ENCODE measurements around the gene DYRK1B.
A peak's percentile ranks its signal among the peaks of the same experiment; 100 is the strongest.
"Not testable (repeated sequence)": the region's sequence is repeated elsewhere in the genome, so short reads cannot be mapped to it uniquely, and the experiment has no call there.

The DYRK1B gene

DNA sequence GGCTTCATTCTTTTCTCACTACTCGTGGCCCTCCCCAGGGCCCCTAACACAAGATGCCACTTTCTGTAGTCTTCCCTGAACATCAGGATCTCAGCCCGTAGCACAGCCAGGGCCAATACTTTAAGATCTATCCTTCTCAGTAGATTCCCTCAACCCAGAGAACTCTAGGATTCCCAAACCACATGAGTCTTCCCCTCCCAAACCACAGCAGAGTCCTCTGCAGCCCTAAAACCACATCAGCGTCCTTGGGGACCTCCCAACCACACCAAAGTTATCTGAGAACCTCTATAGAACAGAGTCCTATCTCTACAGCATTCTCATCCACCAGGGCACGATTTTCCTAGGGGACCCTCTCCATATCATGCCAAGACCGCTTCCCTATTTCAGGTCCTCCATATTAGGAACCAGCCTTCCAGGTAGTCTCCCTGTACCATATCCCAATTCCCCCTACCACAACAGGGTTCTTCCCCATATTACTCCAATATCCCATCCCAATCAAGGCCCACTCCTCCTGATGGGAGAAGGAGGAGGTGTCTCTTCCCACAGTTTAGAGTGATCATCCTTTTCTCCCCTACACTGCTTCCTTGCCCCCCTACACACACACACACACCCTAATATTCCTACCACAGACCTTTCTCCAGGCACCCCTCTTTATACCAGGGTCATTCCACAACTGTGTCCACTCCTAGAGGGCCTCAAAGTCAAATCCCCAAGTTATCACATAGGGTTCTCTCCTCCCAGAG lies 1.4 kb downstream of the DYRK1B start:
- DNase-seq (ENCODE audit: low read depth in 2 of 3, low spot score in 2 of 3), result no peak

DNA sequence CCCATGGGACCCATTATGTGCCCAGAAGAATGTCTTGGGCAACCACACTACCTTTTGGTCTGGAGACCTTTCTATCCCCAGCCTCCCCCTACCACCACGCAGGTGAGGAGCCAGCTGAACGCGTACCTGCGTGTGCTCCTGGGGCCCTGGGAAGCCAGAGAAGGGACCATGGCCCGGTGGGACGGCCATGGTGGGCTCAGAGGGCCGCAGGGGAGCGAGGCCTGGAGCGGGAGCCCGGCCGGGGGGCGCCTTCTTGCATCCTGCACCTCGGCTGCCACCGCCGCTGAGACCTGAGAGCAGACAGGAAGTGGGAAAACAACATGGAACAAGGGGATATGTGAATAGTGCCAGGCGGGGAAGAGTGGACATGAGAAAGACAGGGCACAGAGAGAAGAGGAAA lies 2.3 kb downstream of the DYRK1B start:
- no peak for DNase-seq (ENCODE audit: low read depth in 2 of 3, low spot score in 2 of 3)

DNA sequence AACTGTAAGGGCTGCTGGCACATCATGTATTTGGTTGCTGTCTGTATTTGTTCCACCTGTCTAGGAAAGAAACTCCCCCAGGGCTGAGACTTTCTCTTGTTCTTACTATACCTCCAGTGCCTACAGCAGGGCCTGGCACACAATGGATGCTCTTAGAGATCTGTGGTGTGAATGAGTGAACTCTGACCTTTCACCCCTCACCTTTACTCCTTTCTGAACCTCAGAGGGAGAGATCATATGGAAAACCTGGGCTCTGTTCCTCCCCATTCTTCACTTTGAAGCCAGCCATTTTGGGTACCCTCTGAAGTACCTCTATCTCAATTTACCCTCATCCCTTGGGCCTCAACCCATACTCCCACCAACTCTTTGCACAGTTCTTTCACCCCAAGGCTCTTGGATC lies 3.1 kb downstream of the DYRK1B start:
- no peak for DNase-seq (ENCODE audit: low read depth in 2 of 3, low spot score in 2 of 3)

DNA sequence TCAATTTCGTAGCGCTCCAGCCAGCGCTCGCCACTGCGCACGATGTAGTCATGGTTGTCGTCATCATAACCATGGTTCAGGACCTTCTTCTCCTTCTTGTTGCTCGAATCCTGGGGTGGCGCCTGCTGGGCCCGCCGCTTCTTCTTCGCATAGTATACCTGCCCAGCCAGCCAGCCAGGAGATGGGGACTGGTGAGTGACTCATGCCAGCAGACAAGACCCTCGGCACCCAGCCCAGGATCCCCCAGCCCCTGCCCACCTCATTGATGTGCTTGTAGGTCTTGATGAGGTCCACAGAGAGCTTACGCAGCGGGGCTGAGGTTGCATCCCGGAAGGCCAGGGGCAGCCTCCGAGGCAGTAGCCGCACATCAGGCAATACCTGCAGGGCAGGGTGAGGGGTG lies 3.6 kb downstream of the DYRK1B start:
- DNase-seq (ENCODE audit: low read depth in 2 of 3, low spot score in 2 of 3), result no peak

DNA sequence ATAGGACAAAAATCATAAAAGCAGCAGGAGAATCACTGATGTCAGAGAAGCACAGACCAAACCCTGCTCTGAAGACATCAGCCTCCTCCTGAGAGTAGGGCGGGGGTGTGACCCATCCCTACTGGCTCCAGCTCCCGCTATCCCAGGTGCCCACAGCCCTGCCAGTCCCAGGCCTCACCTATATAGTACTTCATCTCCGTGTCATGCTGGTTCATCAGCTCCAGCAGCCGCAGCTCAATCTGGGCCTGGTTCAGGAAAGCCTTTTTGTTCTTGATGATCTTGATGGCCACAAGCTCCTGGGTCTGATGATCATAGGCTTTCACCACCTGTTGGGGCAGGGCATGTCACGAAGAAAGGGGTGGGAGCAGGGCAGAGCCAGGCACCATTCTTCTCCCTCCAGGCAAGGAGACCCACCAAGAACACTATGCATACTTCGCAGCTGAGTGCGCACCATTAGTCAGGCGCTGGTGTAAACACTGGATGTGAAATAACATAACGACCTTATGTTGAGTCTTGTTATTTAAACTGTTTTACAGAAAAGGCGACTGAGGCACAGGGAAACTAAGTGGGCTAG lies 4.2 kb downstream of the DYRK1B start:
- DNase-seq (ENCODE audit: low read depth in 2 of 3, low spot score in 2 of 3), result no peak

DNA sequence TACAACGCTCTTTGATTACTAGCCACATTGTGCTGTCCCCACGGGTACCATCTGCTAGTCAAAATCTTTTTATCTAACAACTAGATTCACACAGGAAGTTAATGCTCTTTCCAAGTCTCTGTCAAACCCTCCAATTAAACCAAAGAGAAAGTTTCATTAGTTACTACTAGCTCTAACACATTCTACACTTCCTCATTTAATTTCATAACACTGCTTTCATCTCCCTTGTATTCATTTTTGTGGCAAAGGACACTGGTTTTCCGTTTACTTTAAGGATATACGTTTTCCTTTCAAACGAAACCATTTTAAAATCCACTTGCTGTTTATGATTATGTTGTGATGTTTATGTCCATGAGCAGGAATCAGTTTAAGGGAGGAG lies 5.3 kb downstream of the DYRK1B start:
- no peak for DNase-seq (ENCODE audit: low read depth in 2 of 3, low spot score in 2 of 3)

DNA sequence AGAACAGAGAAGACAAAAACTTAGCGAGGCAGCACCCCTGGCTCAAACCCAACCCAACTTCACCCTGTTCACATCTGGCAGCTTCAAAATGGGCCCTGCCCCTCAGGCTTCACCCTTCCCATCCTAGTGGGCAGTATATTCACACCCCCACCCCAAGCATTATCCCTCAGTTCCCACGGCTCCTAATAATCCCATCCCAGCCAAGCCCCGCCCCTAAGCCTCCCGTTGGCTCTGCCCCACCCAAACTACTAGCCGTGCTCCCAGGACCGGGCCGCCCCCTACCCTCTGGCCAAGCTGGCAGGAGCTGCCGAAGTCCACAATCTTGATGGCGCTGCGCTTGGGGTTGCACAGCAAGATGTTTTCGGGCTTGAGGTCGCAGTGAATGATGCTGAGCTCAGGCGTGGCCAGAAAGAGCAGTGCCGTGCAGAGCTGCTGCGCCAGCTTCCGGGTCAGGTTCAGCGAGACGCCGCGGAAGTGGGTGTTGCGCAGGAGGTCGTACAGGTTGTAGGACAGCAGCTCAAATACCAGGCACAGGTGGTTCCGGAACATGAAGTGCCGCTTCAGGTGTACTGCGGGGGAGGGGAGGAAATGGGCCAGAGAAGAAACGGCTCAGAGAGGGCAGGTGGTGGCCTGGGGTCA lies 5.8 kb downstream of the DYRK1B start:
- DNase-seq (ENCODE audit: low read depth in 2 of 3, low spot score in 2 of 3), result no peak

DNA sequence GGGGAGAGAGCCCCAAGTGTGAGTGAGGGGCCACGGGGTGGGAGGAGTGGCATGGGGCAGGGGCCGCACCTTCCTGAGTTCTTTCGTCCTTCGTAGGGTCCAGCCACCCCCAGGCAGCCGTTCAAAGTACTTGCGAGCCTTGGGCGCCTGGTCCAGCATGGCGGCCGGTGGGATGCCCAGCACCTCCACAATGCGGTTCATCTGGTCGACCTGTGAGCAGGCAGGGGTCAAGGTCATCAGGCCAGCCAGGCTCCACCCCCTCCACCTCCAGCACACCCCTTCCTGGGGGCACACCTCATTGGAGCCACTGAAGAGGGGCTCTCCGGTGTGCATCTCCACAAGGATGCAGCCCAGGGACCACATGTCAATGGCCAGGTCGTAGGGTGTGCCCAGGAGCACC lies 6.7 kb downstream of the DYRK1B start:
- no peak for DNase-seq (ENCODE audit: low read depth in 2 of 3, low spot score in 2 of 3)

DNA sequence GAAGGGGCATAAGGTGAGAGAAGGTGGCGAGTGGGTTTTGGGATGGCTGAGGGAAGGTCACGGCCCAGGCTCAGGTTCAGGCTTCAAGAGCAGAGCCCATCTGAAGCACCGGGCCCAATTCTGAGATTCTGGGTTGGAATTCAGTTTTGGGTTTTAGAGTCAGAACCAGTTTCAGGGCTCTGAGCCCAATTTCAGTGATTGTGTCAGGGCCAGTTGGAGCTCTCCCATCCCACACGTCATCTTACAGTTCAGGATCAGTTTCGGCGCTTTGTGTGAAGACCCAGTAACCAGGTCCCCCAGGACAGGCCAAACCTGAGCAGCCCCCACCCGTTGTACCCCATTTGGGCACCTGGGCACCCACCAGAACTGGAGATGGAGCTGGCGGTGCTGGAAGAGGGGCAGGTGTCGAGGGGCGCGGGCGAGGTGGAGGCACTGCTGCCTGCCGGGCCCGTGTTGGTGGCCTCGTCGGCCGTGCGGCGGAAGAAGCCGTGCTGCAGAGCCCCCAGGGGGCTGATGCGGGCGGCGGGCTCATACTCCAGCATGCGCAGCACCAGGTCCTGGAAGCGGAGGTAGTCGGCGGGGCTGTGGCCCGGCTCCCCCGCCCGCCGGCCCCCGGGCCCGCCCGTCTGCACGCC lies 7.5 kb downstream of the DYRK1B start:
- no peak for DNase-seq (ENCODE audit: low read depth in 2 of 3, low spot score in 2 of 3)

DNA sequence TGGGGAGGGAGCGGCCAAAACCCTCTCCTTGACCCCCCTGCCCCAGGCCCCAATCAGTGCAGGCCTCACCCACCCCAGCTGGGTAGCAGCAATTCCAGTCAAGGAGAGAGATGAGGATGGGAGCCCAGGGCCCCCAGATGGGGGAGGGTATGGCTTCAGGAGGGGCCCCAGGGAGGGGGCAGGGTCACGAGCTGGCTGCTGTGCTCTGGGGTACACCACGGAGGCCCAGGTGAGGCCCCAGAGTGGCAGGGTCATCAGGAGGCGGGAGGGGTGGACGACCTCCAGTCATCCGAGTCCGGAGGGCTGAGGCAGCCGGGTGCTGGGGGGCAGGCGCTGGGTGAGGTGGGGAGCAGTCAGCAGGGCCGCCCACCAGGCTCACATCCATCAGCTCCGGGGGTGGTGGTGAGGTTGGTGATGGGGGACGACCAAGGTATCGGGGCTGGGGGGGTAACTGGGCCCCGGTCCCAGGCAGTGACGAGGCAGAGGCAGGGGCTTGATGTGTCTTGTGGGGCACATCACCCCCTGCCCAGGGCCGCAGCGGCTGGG lies 8.4 kb downstream of the DYRK1B start:
- no peak for DNase-seq (ENCODE audit: low read depth in 2 of 3, low spot score in 2 of 3)

DNA sequence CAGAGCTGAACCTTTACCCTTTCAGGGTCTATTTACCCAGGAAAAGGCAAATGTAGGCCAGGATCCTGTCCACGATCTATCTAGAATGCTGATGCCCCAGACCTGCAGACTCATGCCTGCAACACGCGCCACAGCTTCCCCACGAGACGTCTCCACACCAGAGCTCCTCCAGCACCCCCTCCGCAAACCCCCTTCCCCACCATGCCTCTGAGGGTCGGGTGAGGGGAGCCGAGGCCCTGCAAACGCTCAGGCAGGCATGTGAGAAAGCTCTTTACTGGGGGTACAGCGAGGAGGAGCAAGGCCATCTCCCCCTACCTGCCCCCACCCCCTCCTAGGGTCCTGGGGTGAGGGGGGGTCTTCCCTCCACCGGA lies 8.9 kb downstream of the DYRK1B start:
- DNase-seq (ENCODE audit: low read depth in 2 of 3, low spot score in 2 of 3), result no peak

DNA sequence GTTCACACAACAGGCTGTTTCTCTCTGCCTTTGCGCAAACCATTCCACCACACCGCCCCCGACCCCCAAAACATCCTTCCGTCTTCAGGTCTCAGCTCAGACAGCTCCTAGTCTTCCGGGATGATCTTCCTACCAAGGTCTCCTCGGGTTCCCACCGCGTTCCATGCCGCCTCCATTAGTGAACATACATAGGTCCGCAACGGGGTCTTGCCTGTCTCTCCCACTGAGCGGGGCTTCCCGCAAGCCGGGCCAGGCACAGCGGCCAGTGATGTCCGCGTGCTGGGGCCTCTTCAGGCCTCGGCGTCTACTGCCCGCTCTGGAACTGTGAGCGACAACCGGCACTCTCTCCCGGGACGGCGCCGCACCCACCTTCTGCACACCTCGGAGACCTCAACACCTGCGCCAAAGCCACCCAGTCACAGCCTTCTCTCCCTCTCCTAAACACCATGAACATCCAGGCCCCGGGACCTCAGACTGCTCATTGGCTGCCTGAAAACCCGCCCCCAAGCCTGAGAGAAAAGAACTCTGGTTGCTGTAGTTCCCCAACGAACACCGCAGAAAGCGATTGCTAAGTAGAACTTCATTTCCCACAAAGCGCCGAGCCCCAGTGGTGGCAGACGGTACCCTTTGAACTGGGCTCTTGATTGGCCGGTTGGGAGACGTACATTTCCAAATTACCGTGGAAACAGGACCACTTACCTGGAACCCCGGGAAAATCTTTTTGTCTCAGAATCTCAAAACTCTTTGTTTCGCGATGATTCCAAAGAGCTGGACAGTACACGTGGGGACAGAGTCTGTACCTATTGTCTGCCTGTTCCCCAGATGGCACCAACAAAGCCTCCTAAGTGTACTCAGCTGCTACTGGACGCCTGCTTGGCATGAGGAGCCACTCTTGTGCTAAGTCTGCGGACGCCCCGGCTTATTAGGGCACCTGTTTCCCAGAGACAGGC lies 9.5 kb downstream of the DYRK1B start:
- peak; percentile 47 to 69 (median 66) for DNase-seq (ENCODE audit: low read depth in 2 of 3, low spot score in 2 of 3)

DNA sequence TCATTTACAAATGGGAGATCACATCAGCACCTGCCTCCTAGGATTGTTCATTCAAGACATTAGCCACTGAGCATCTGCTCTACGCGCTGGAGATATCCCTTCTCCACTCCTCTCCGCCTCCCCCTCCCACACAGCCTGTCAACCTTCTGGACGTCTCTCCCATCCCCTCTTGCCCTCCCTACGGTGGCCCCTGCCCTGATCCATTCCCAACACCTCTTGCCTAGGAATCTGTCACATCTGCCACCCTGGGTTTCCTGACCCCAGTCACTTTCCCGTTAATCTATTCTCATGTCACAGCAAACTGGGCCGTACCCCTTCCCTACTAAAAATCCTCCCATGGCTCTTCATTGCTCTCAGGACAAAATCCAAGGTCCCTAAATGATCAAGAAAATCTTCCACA lies 10.3 kb downstream of the DYRK1B start:
- no peak for DNase-seq (ENCODE audit: low read depth in 2 of 3, low spot score in 2 of 3)

DNA sequence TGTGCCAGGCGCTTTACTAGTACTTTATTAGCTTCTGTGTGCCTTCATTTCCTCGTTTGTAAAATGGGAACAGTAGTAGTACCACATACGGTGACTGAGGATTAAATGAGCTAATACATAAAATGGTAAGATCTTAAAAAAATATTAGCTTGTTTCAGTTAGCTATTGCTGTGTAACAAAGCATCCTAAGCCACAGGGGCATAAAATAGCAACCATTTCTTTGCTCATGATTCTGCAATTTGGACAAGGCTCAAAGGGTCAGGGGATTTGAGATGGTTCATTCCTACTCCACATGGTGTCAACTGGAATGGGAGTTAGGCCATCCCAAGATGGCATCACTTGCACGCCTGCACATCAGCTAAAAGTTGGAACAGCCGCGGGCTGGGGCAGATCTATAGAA lies 13.3 kb downstream of the DYRK1B start:
- no peak for DNase-seq (ENCODE audit: low read depth in 2 of 3, low spot score in 2 of 3)

DNA sequence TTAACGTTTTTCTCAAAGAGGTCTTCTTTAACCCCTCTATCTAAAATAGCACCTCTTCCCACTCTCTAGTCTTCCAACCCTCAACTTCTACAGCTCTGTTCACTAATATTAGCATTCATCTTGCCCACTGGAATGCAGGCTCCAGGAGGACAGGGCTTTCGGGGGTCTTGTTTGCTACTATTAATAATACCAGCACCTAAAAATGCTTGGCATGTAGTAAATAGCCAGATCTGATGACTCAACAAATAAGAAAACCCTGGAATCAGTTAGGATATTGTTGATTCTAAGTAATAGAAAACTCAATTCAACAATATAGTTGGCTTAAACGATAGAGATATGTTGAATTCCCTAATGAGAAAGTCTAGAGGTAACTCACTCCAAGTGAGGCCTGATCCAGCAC lies 14.2 kb downstream of the DYRK1B start:
- no peak for DNase-seq (ENCODE audit: low read depth in 2 of 3, low spot score in 2 of 3)

DNA sequence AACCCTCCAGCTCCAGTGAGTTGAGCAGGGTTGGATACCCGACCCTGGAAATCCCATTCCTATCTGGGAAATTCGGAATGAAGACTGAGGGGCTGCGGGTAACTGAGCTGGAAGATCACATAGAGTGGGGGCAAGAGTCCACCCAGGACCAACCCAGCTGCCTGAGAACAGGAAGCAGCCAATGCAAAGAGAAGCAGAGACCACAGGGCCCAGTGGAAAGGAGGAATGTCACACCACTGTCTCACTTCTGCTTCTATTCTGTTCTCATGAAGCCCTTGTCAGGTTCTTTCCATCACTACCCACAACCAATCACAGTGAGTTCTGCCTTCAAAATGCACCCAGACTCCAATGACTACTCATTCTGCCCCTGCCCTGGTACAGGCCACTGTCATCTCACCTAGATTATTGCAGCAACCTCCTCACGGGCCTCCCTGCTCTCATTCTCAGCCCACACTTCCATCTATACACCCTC lies 15.3 kb downstream of the DYRK1B start:
- no peak for DNase-seq (ENCODE audit: low read depth in 2 of 3, low spot score in 2 of 3)

DNA sequence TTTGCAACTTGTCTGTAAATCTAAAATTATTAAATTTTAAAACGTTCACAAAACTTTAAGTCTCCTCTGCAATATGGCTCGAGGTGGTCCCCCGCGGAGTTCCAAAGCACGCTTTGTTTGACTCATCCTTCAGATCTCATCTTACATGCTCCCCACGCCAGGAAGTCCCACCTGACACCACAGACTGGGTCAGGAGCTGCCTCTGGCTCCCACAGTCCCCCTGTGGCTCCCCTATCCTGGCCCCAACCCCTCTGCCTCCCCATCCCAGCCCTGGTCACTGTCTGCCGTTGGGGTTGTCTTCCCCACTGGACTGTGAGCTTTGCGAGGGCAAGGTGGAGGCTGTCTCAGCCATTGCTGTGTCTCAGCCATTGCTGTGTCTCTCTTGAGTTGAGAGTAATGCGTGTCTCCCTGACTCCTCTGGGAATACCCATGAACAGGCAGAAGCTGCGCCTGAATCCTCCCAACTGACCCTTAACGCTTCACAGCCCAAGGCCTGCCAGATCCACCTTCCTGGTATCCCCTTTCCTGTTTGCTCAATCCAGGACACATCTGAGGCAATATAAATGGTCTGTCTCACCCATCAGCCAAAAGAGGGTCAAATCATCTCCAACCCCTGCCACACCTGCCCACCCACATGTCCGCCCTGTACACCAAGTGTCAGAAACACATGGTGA lies 15.9 kb downstream of the DYRK1B start:
- DNase-seq (ENCODE audit: low read depth in 2 of 3, low spot score in 2 of 3), result no peak

DNA sequence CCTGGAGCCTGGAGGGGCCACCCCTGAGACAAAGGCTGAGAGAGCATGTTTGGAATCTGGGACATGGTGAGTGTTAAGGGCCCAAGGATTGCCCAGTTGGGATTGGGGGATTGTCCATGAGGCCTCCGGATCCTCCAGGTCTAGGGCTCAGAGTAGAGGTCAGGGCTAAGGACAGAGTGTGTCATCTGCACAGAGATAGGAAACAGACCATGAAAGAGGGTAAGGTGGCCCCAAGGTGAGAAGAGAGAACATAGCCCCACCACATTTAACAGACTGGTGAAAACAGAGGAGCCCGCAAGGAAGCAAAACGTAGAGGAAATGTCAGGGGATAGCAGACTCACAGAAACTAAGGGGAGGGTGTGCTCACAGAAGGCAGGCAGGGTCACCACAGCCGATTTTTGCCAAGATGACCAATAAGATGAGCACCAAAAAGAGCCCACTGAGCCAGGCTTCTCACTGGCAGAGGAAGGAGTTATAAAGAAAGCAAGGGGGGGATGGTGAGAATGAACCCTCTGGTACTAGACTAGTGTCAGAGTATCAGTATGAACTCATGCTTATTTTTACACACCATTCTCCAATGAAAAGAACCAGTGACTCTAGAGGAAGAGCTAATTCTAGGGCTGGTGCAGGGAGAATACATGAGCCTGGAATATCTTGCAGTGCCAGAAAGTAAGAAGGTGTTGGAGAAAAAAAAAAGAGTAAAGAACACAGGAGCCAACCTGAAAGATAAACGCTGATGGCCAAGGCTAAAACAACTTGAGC lies 17.5 kb downstream of the DYRK1B start:
- no peak for DNase-seq (ENCODE audit: low read depth in 2 of 3, low spot score in 2 of 3)

DNA sequence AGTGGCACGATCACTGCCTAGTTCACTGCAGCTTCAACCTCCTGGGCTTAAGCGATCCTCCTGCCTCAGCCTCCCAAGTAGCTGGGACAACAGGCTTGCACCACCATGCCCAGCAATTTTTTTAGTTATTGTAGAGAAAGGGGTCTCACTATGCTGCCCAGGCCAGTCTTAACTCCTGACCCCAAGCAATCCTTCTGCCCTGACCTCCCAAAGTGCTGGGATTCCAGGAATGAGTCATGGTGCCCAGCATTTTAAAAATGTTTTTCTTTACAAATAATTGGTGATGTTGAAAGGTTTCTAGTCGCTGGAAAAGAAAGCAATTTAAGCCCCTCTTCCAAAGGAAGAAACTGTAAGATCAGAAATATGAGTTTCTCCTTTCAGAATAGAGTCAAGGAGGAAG lies 19.4 kb downstream of the DYRK1B start:
- no peak for DNase-seq (ENCODE audit: low read depth in 2 of 3, low spot score in 2 of 3)

DNA sequence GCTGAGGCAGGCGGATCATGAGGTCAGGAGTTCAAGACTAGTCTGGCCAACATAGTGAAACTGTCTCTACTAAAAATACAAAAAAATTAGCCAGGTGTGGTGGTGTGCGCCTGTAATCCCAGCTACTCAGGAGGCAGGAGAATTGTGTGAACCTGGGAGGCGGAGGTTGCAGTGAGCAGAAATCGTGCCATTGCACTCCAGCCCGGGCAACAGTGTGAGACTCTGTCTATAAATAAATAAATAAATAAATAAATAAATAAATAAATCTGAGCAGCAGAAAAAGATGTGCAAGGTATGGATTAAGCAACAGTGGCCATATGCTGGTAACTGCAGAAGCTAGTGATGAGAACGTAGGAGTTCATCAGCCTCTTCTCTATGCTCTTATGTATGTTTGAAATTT lies 19.9 kb downstream of the DYRK1B start:
- not testable (repeated sequence) for DNase-seq (ENCODE audit: low read depth in 2 of 3, low spot score in 2 of 3)
